Liver (tissue), 9 donors: ENCODE measurements around the gene THRB. TPM values are rescaled to one million over a fixed set of nuclear protein-coding genes. Genes with fewer than 3 reads are reported as not detected.

Experiments used
- DNase-seq: peaks from one replicate; pipeline ENCODE4 v3.0.0-alpha.2; 2017; ENCODE audit warnings: low spot score
- H3K27ac ChIP-seq, 2 donors: one replicate each; pipeline ENCODE4 v1.7.0; 2013; ENCODE audit warnings: inconsistent platforms in 2 of 2, low read length in 2 of 2, control low read depth in 1 of 2, low read depth in 1 of 2, mild to moderate bottlenecking in 1 of 2
- H3K27me3 ChIP-seq, 4 donors: one replicate each; pipeline versions ENCODE4 v1.6.1 to v1.7.0; 2013; ENCODE audit warnings: low read length in 3 of 4, inconsistent platforms in 1 of 4, mild to moderate bottlenecking in 1 of 4, moderate library complexity in 1 of 4; ENCODE audit not compliant: control insufficient read depth in 4 of 4, insufficient read depth in 4 of 4
- H3K36me3 ChIP-seq, 4 donors: one replicate each; pipeline versions ENCODE4 v1.6.1 to v1.7.0; 2013; ENCODE audit warnings: low read length in 3 of 4, mild to moderate bottlenecking in 3 of 4, low read depth in 1 of 4, moderate library complexity in 1 of 4; ENCODE audit not compliant: control insufficient read depth in 4 of 4, insufficient read depth in 3 of 4
- H3K4me1 ChIP-seq, 4 donors: one replicate each; pipeline versions ENCODE4 v1.6.1 to v1.7.0; 2013; ENCODE audit warnings: low read length in 3 of 4, mild to moderate bottlenecking in 3 of 4, moderate library complexity in 1 of 4; ENCODE audit not compliant: control insufficient read depth in 4 of 4, insufficient read depth in 4 of 4
- H3K4me3 ChIP-seq, 3 donors: one replicate each; pipeline versions ENCODE4 v1.6.1 to v1.7.0; 2013; ENCODE audit warnings: low read length in 3 of 3, control low read depth in 1 of 3, low read depth in 1 of 3, mild to moderate bottlenecking in 1 of 3
- H3K9ac ChIP-seq, 2 donors: one replicate each; pipeline ENCODE4 v1.7.0; 2013; ENCODE audit warnings: low read length in 2 of 2, mild to moderate bottlenecking in 2 of 2, moderate library complexity in 2 of 2, control low read depth in 1 of 2, low read depth in 1 of 2
- H3K9me3 ChIP-seq, 4 donors: one replicate each; pipeline versions ENCODE4 v1.6.1 to v1.7.0; 2013; ENCODE audit warnings: low read length in 3 of 4; ENCODE audit not compliant: control insufficient read depth in 4 of 4
- ATF3 ChIP-seq: IDR thresholded peaks from 2 replicates; pipeline ENCODE4 v1.6.1; 2016; ENCODE audit warnings: antibody characterized with exemption
- CTCF ChIP-seq: fragments of 150-350 bp; IDR thresholded peaks from 2 replicates; pipeline ENCODE4 v1.5.1; 2017; ENCODE audit warnings: improper control_type of control experiment, low read depth, low read length; ENCODE audit not compliant: missing input control
- EGR1 ChIP-seq, 2 donors: IDR thresholded peaks; 2 replicates each; pipeline ENCODE4 v1.6.1; 2016 to 2018; ENCODE audit warnings: antibody characterized with exemption in 2 of 2, low read depth in 2 of 2
- FOXA2 ChIP-seq: IDR thresholded peaks from 2 replicates; pipeline ENCODE4 v1.6.1; 2016; ENCODE audit warnings: antibody characterized with exemption
- HNF4A ChIP-seq, 2 donors: conservative IDR thresholded peaks; 2 replicates each; pipeline ENCODE4 v1.6.1; 2016; ENCODE audit warnings: antibody characterized with exemption in 2 of 2, mild to moderate bottlenecking in 2 of 2
- HNF4G ChIP-seq: IDR thresholded peaks from 2 replicates; pipeline ENCODE4 v1.6.1; 2016; ENCODE audit warnings: antibody characterized with exemption
- JUND ChIP-seq, 2 donors: IDR thresholded peaks; 2 replicates each; pipeline ENCODE4 v1.6.1; 2016; ENCODE audit warnings: antibody characterized with exemption in 2 of 2
- MAX ChIP-seq: IDR thresholded peaks from 2 replicates; pipeline ENCODE4 v1.6.1; 2016; ENCODE audit warnings: antibody characterized with exemption
- NR2F2 ChIP-seq: IDR thresholded peaks from 2 replicates; pipeline ENCODE4 v1.6.1; 2016; ENCODE audit warnings: antibody characterized with exemption
- RAD21 ChIP-seq, 2 donors: IDR thresholded peaks; 2 replicates each; pipeline ENCODE4 v1.6.1; 2016; ENCODE audit warnings: antibody characterized with exemption in 2 of 2, mild to moderate bottlenecking in 2 of 2
- REST ChIP-seq: IDR thresholded peaks from 2 replicates; pipeline ENCODE4 v1.6.1; 2016; ENCODE audit warnings: antibody characterized with exemption, mild to moderate bottlenecking
- RXRA ChIP-seq, 2 donors: IDR thresholded peaks; 2 replicates each; pipeline ENCODE4 v1.6.1; 2017 to 2018; ENCODE audit warnings: antibody characterized with exemption in 2 of 2, mild to moderate bottlenecking in 1 of 2
- SP1 ChIP-seq: IDR thresholded peaks from 2 replicates; pipeline ENCODE4 v1.6.1; 2018; ENCODE audit warnings: antibody characterized with exemption, mild to moderate bottlenecking
- TAF1 ChIP-seq: conservative IDR thresholded peaks from 2 replicates; pipeline ENCODE4 v1.6.1; 2016; ENCODE audit warnings: antibody characterized with exemption, mild to moderate bottlenecking
- YY1 ChIP-seq: IDR thresholded peaks from 2 replicates; pipeline ENCODE4 v1.6.1; 2016; ENCODE audit warnings: antibody characterized with exemption, mild to moderate bottlenecking
- WGBS: extraction: QIAGEN DNeasy Blood & Tissue Kit; methylation state at CpG from one replicate; pipeline ENCODE4 v1.1.7; 2013; 5-methylcytosine and 5-hydroxymethylcytosine counted together
- polyA plus RNA-seq, 2 donors: library from polyadenylated mRNA; stranded (reverse) in 1 of 2; unstranded in 1 of 2; fragments of 200-250 nt in 1 of 2; fragments of >200 nt in 1 of 2; fragmentation: Nextera tagmentation in 1 of 2; extraction: Ambion mirVana in 1 of 2; gene quantifications; one replicate each; pipeline versions ENCODE4 v1.2.1 to v1.2.3, GENCODE V29; 2013 to 2015
- total RNA-seq, 2 donors: library from RNA; depleted of rRNA; stranded (reverse); fragments of >200 nt; gene quantifications; one replicate each; pipeline ENCODE4 v1.2.3, GENCODE V29; 2014
- donor health status: healthy.
- donor health status: healthy.
- donor health status: healthy.
- donor health status: healthy.
- donor health status: healthy.

The THRB gene
- total and polyA plus RNA-seq, 4 donors, result 5.9 to 23.9 (median 9.3) TPM

- TF ChIP-seq REST (no peak), FOXA2 (no peak), HNF4A (conservative IDR thresholded peaks at IDR 0.05) (no peak), HNF4G (no peak), RAD21 (IDR thresholded peaks at IDR 0.05) (no peak), EGR1 (IDR thresholded peaks at IDR 0.05; ENCODE audit: low read depth in 2 of 2) (no peak), YY1 (no peak), NR2F2 (no peak), MAX (no peak)
Observed at GRCh38 chr3:24508423-24508839, 13.8 kb upstream of the THRB start (continued).

GRCh38 chr3:24507776-24508422 lies 13.2 kb upstream of the THRB start:
- TF ChIP-seq RAD21 (IDR thresholded peaks at IDR 0.05) (no peak), FOXA2 (no peak), HNF4A (conservative IDR thresholded peaks at IDR 0.05) (no peak), ATF3 (no peak), MAX (no peak), SP1 (no peak), JUND (IDR thresholded peaks at IDR 0.05) (no peak), NR2F2 (no peak), YY1 (no peak), HNF4G (no peak), TAF1 (no peak), RXRA (IDR thresholded peaks at IDR 0.05) (no peak), EGR1 (IDR thresholded peaks at IDR 0.05; ENCODE audit: low read depth in 2 of 2) (no peak), REST (no peak), CTCF (no peak)
- peaks cover 0 to 1% (median 0%) of the 10 kb centered on the region in 4 donors for H3K4me1 ChIP-seq
- WGBS, result 86% methylated on average over 2 of the region's 2 CpGs
- H3K4me3 ChIP-seq, result no peak overlapping the region
- no peak overlapping the region for H3K9ac ChIP-seq
- no peaks in the 10 kb centered on the region for H3K9me3 ChIP-seq
- H3K27ac ChIP-seq, result no peak overlapping the region
- no peaks in the 10 kb centered on the region for H3K27me3 ChIP-seq
- no peaks in the 10 kb centered on the region for H3K36me3 ChIP-seq
- no peak for DNase-seq
